ENCODE data around the gene IMPA2.
"Not testable (repeated sequence)": the region's sequence is repeated elsewhere in the genome, so short reads cannot be mapped to it uniquely, and the experiment has no call there.

The IMPA2 gene

GRCh38 chr18:12076424-12077140, 95.3 kb downstream of the IMPA2 start:
- no peak for DNase-seq (ENCODE audit: low read depth)

GRCh38 chr18:12077994-12078393, 96.7 kb downstream of the IMPA2 start:
- not testable (repeated sequence) for DNase-seq (ENCODE audit: low read depth)

GRCh38 chr18:12079491-12080237, 98.4 kb downstream of the IMPA2 start:
- no peak for DNase-seq (ENCODE audit: low read depth)

Measured in stimulated activated CD8-positive, alpha-beta memory T cell treated with anti-CD3 and anti-CD28 coated beads, Interleukin-15, amount 100 ng/mL, for 1 hour (primary cell).